HCT116 (cell line): ENCODE measurements around the gene METTL27. TPM values are rescaled to one million over a fixed set of nuclear protein-coding genes. Genes with fewer than 3 reads are reported as not detected.

Source experiments
- ATAC-seq: fragments of 200-7000 bp; cut with Tn5 transposase; 2 replicates; pipeline ENCODE4 v1.9.1; 2020; ENCODE audit warnings: mild to moderate bottlenecking, moderate library complexity
- BruUV-seq: library from RNA; stranded (reverse); fragments of 400-500 nt; replicated peaks from 2 replicates; lab custom pipeline; 2021; lab: Mats Ljungman, UMichigan
- CTCF ChIA-PET: fragments of 300-600 bp; sonication (Branson Sonifier 250); formaldehyde crosslinking; loops from one replicate; lab custom pipeline; 2021; ENCODE audit warnings: antibody characterized with exemption; lab: Charles Lee
- POLR2A ChIA-PET: fragments of 300-600, 350-600 bp; sonication (Branson Sonifier 250); formaldehyde crosslinking; loops from one replicate; lab custom pipeline; 2021; ENCODE audit warnings: antibody characterized with exemption; lab: Charles Lee
- RAD21 ChIA-PET, 2 experiments: fragments of 300-600 bp; sonication (Branson Sonifier 250); formaldehyde crosslinking; loops; one replicate each; lab custom pipeline; 2023; ENCODE audit warnings: low total read pairs in 2 of 2; ENCODE audit not compliant: uncharacterized antibody in 2 of 2, unreplicated experiment in 2 of 2, low non-redundant PET in 1 of 2; lab: Charles Lee
- DNase-seq: peaks from one replicate; pipeline ENCODE4 v3.0.0-alpha.2; 2010; ENCODE audit warnings: low read depth, low spot score
- H2AFZ ChIP-seq: fragments of 200-600 bp; shearing (Covaris generic), sonication (generic); 2 replicates; pipeline ENCODE4 v1.6.1; 2017; ENCODE audit warnings: low read depth, mixed run types, mixed read lengths, antibody characterized with exemption, low read length; ENCODE audit not compliant: poor library complexity, severe bottlenecking
- H3K27ac ChIP-seq: 2 replicates; pipeline ENCODE4 v1.5.1; 2012; ENCODE audit warnings: low read depth, low read length
- H3K27me3 ChIP-seq: fragments of 200-600 bp; sonication (generic); 2 replicates; pipeline ENCODE4 v1.6.1; 2016; ENCODE audit warnings: mixed run types, low read length, mixed read lengths; ENCODE audit not compliant: insufficient read depth
- H3K36me3 ChIP-seq, 2 experiments: fragments of 200-500 bp in 1 of 2; fragments of 200-600 bp in 1 of 2; sonication (Bioruptor generic) in 1 of 2; sonication (generic) in 1 of 2; 2 replicates each; pipeline versions ENCODE4 v1.5.1 to v1.6.1; 2014 to 2016; ENCODE audit warnings: low read length in 2 of 2, inconsistent platforms in 1 of 2, mixed read lengths in 1 of 2, mixed run types in 1 of 2; ENCODE audit not compliant: insufficient read depth in 2 of 2, control insufficient read depth in 1 of 2
- H3K4me1 ChIP-seq, 2 experiments: fragments of 200-600 bp in 1 of 2; sonication (generic) in 1 of 2; 2 replicates each; pipeline versions ENCODE4 v1.5.1 to v1.6.1; 2012 to 2017; ENCODE audit warnings: low read length in 2 of 2, inconsistent platforms in 1 of 2, mild to moderate bottlenecking in 1 of 2, mixed read lengths in 1 of 2, mixed run types in 1 of 2, moderate library complexity in 1 of 2; ENCODE audit not compliant: insufficient read depth in 2 of 2, control insufficient read depth in 1 of 2
- H3K4me2 ChIP-seq: fragments of 200-600 bp; sonication (generic); 2 replicates; pipeline ENCODE4 v1.6.1; 2017; ENCODE audit warnings: mixed run types, low read length, mixed read lengths
- H3K4me3 ChIP-seq, 2 experiments: fragments of 200-600 bp in 1 of 2; sonication (generic) in 1 of 2; replicated peaks in 1 of 2; 2 replicates each; pipeline ENCODE4 v1.5.1; 2011 to 2016; ENCODE audit warnings: low read length in 2 of 2, control low read depth in 1 of 2, low read depth in 1 of 2, mild to moderate bottlenecking in 1 of 2, mixed read lengths in 1 of 2, mixed run types in 1 of 2
- H3K79me2 ChIP-seq: fragments of 200-600 bp; sonication (generic); 2 replicates; pipeline ENCODE4 v1.6.1; 2017; ENCODE audit warnings: mild to moderate bottlenecking, mixed run types, low read length, moderate library complexity, mixed read lengths; ENCODE audit not compliant: insufficient read depth
- H3K9ac ChIP-seq: fragments of 200-600 bp; sonication (generic); 2 replicates; pipeline ENCODE4 v1.6.1; 2016; ENCODE audit warnings: low read length, mixed read lengths
- H3K9me2 ChIP-seq: fragments of 200-600 bp; sonication (generic), shearing (Covaris generic); 2 replicates; pipeline ENCODE4 v1.6.1; 2017; ENCODE audit warnings: mixed run types, mild to moderate bottlenecking, moderate library complexity; ENCODE audit not compliant: insufficient read depth
- H3K9me3 ChIP-seq, 2 experiments: fragments of 200-500 bp in 1 of 2; fragments of 200-600 bp in 1 of 2; sonication (Bioruptor generic) in 1 of 2; sonication (generic) in 1 of 2; 2 replicates each; pipeline ENCODE4 v1.6.1; 2014 to 2017; ENCODE audit warnings: low read length in 2 of 2, mixed read lengths in 2 of 2, inconsistent platforms in 1 of 2, low read depth in 1 of 2, mild to moderate bottlenecking in 1 of 2, mixed run types in 1 of 2, moderate library complexity in 1 of 2; ENCODE audit not compliant: control insufficient read depth in 1 of 2, insufficient read depth in 1 of 2
- H4K20me1 ChIP-seq: fragments of 200-600 bp; sonication (generic), shearing (Covaris generic); 2 replicates; pipeline ENCODE4 v1.6.1; 2017; ENCODE audit warnings: mixed run types, mild to moderate bottlenecking, moderate library complexity; ENCODE audit not compliant: insufficient read depth
- ATF3 ChIP-seq: IDR thresholded peaks from 2 replicates; pipeline ENCODE4 v1.6.1; 2012
- CBX3 ChIP-seq: IDR thresholded peaks from 2 replicates; pipeline ENCODE4 v1.6.1; 2012; ENCODE audit warnings: low read depth
- CEBPB ChIP-seq: IDR thresholded peaks from 2 replicates; pipeline ENCODE4 v1.6.1; 2012; ENCODE audit warnings: low read depth
- CTCF ChIP-seq, 3 experiments: fragments of 200-600 bp in 1 of 3; sonication (generic) in 1 of 3; IDR thresholded peaks in 2 of 3; conservative IDR thresholded peaks in 1 of 3; 2 replicates each; pipeline ENCODE4 v1.5.1; 2012 to 2017; ENCODE audit warnings: low read depth in 2 of 3, low read length in 2 of 3, antibody characterized with exemption in 1 of 3, borderline replicate concordance in 1 of 3, control low read depth in 1 of 3, mild to moderate bottlenecking in 1 of 3, mixed read lengths in 1 of 3, mixed run types in 1 of 3, moderate library complexity in 1 of 3; ENCODE audit not compliant: insufficient read depth in 1 of 3
- ELF1 ChIP-seq: IDR thresholded peaks from 2 replicates; pipeline ENCODE4 v1.6.1; 2012; ENCODE audit warnings: low read depth, borderline replicate concordance
- EZH2 ChIP-seq: fragments of 200-600 bp; sonication (generic); IDR thresholded peaks from 2 replicates; pipeline ENCODE4 v1.6.1; 2017; ENCODE audit warnings: antibody characterized with exemption, mixed run types
- FOSL1 ChIP-seq: IDR thresholded peaks from 2 replicates; pipeline ENCODE4 v1.6.1; 2012; ENCODE audit warnings: low read depth
- JUND ChIP-seq: IDR thresholded peaks from 2 replicates; pipeline ENCODE4 v1.6.1; 2012
- MAX ChIP-seq: IDR thresholded peaks from 2 replicates; pipeline ENCODE4 v1.6.1; 2012
- POLR2A ChIP-seq: IDR thresholded peaks from 2 replicates; pipeline ENCODE4 v1.7.0; 2011; ENCODE audit warnings: borderline replicate concordance; ENCODE audit not compliant: insufficient read depth, insufficient read length; ENCODE audit errors: extremely low read depth
- RAD21 ChIP-seq: IDR thresholded peaks from 2 replicates; pipeline ENCODE4 v1.6.1; 2012; ENCODE audit warnings: low read depth, mild to moderate bottlenecking
- REST ChIP-seq: IDR thresholded peaks from 2 replicates; pipeline ENCODE4 v1.6.1; 2012; ENCODE audit warnings: low read depth
- SP1 ChIP-seq: IDR thresholded peaks from 2 replicates; pipeline ENCODE4 v1.6.1; 2012; ENCODE audit warnings: low read depth
- SRF ChIP-seq: IDR thresholded peaks from 2 replicates; pipeline ENCODE4 v1.6.1; 2012; ENCODE audit warnings: low read depth
- ZFX ChIP-seq: fragments of 450-650 bp; IDR thresholded peaks from 2 replicates; pipeline ENCODE4 v1.6.1; 2017
- ZNF274 ChIP-seq: fragments of 200-500 bp; sonication (Bioruptor generic); IDR thresholded peaks from 2 replicates; pipeline ENCODE4 v1.6.1; 2014; ENCODE audit warnings: mild to moderate bottlenecking, low read depth, low read length, inconsistent platforms
- intact Hi-C: fragments of 100-400 bp; cut with micrococcal nuclease; formaldehyde crosslinking; loops from 2 replicates; pipeline ENCODE4 v1.10.0; 2022
- total RNA-seq: library from RNA; stranded (reverse); gene quantifications from one replicate; pipeline ENCODE4 v1.2.1, GENCODE V29; 2021; ENCODE audit not compliant: unreplicated experiment

Gene METTL27
- total RNA-seq, 1 experiment from 2014 or later: 30.4 TPM

GRCh38 chr7:73879977-73880681 lies 37.8 kb upstream of the METTL27 start:
- RAD21 ChIA-PET: no interaction called here
- H3K36me3 ChIP-seq: no peaks in the 10 kb centered on the region
- no peaks in the 10 kb centered on the region for H3K4me1 ChIP-seq
- H2AFZ ChIP-seq: no peak overlapping the region
- no peak overlapping the region for H3K27ac ChIP-seq
- no peak overlapping the region for H3K4me2 ChIP-seq
- no peaks in the 10 kb centered on the region for H3K9me3 ChIP-seq
- no peak for ATAC-seq
- H4K20me1 ChIP-seq: no peaks in the 10 kb centered on the region
- CTCF ChIA-PET: no interaction called here
- H3K4me3 ChIP-seq: no peak overlapping the region
- BruUV-seq: no TSS peak
- no peak for TF ChIP-seq MAX
- no peak for TF ChIP-seq ZFX
- TF ChIP-seq RAD21: no peak
- TF ChIP-seq, all 23 proteins: peak for 0
- Histone ChIP-seq H3K9me2 (no peaks in the 10 kb centered on the region), H3K27me3 (peaks cover 12% of the 10 kb centered on the region; the same call in 1 of the 2 replicates), H3K9ac (no peak overlapping the region), H3K79me2 (no peaks in the 10 kb centered on the region)
- POLR2A ChIA-PET: no interaction called here
- intact Hi-C loops: no loop called here
- DNase-seq: no peak

- intact Hi-C loops: no loop called here
- H3K36me3 ChIP-seq: no peaks in the 10 kb centered on the region
- peaks cover 12% of the 10 kb centered on the region; the same call in 1 of the 2 replicates for H3K27me3 ChIP-seq
- BruUV-seq: no TSS peak
- DNase-seq (no peak), ATAC-seq (no peak)
- no peak overlapping the region for H3K4me2 ChIP-seq
- no peaks in the 10 kb centered on the region for H4K20me1 ChIP-seq
- no peaks in the 10 kb centered on the region for H3K4me1 ChIP-seq
- H3K27ac ChIP-seq: no peak overlapping the region
- no peaks in the 10 kb centered on the region for H3K9me2 ChIP-seq
- CTCF ChIA-PET: no interaction called here
- RAD21 ChIA-PET: no interaction called here
- no peak overlapping the region for H3K4me3 ChIP-seq
- H2AFZ ChIP-seq: no peak overlapping the region
- H3K9me3 ChIP-seq: no peaks in the 10 kb centered on the region
- no peak overlapping the region for H3K9ac ChIP-seq
- POLR2A ChIA-PET: no interaction called here
- no peaks in the 10 kb centered on the region for H3K79me2 ChIP-seq
- TF ChIP-seq EZH2 (no peak), SRF (no peak), CBX3 (no peak), ELF1 (no peak), REST (no peak), CTCF (IDR thresholded peaks at IDR 0.05 in 2 of 3, conservative IDR thresholded peaks at IDR 0.05 in 1 of 3; ENCODE audit: borderline replicate concordance in 1 of 3, insufficient read depth in 1 of 3, low read depth in 2 of 3, low read length in 2 of 3) (no peak), CEBPB (no peak), POLR2A (no peak), FOSL1 (no peak), ZNF274 (no peak), JUND (no peak), SP1 (no peak), ATF3 (no peak), MAX (no peak)
Measured at GRCh38 chr7:73876973-73877372, 34.7 kb upstream of the METTL27 start.
